Smooth muscle cell (in vitro differentiated cells): ENCODE measurements around the gene OR2L2. TPM values are rescaled to one million over a fixed set of nuclear protein-coding genes. Genes with fewer than 3 reads are reported as not detected.
"Not testable (repeated sequence)": the region's sequence is repeated elsewhere in the genome, so short reads cannot be mapped to it uniquely, and the experiment has no call there.

Experiments used
- DNase-seq: peaks from one replicate; lab custom pipeline; 2025; ENCODE audit not compliant: unreplicated experiment; lab: John Stamatoyannopoulos, UW
- H2AFZ ChIP-seq: fragments of 200-600 bp; sonication (generic); 2 replicates; pipeline ENCODE4 v1.6.0; 2016; ENCODE audit warnings: antibody characterized with exemption, low read depth, mild to moderate bottlenecking
- H3F3A ChIP-seq: fragments of 200-600 bp; sonication (generic); 2 replicates; pipeline ENCODE4 v1.6.0; 2017; ENCODE audit warnings: antibody characterized with exemption, low read depth
- H3K27ac ChIP-seq: fragments of 200-600 bp; sonication (generic); 2 replicates; pipeline ENCODE4 v1.5.1; 2016; ENCODE audit warnings: low read depth, mild to moderate bottlenecking
- H3K27me3 ChIP-seq: fragments of 200-600 bp; sonication (generic); 2 replicates; pipeline ENCODE4 v1.6.1; 2016; ENCODE audit warnings: low read depth, mild to moderate bottlenecking
- H3K36me3 ChIP-seq: fragments of 200-600 bp; sonication (generic); 2 replicates; pipeline ENCODE4 v1.5.1; 2016; ENCODE audit warnings: low read depth
- H3K4me1 ChIP-seq: fragments of 200-600 bp; sonication (generic); 2 replicates; pipeline ENCODE4 v1.5.1; 2016; ENCODE audit warnings: low read depth
- H3K4me2 ChIP-seq: fragments of 200-600 bp; sonication (generic); 2 replicates; pipeline ENCODE4 v1.6.0; 2016; ENCODE audit warnings: mild to moderate bottlenecking
- H3K4me3 ChIP-seq: fragments of 200-600 bp; sonication (generic); 2 replicates; pipeline ENCODE4 v1.5.1; 2016; ENCODE audit warnings: mild to moderate bottlenecking
- H3K79me2 ChIP-seq: fragments of 200-600 bp; sonication (generic); 2 replicates; pipeline ENCODE4 v1.6.0; 2016; ENCODE audit warnings: low read depth, mild to moderate bottlenecking
- H3K9ac ChIP-seq: fragments of 200-600 bp; sonication (generic); 2 replicates; pipeline ENCODE4 v1.6.0; 2016; ENCODE audit warnings: low read depth
- H3K9me3 ChIP-seq: fragments of 200-600 bp; sonication (generic); replicated peaks from 2 replicates; pipeline ENCODE4 v1.5.1; 2016; ENCODE audit warnings: low read depth
- H4K20me1 ChIP-seq: fragments of 200-600 bp; sonication (generic); 2 replicates; pipeline ENCODE4 v1.6.0; 2016; ENCODE audit warnings: low read depth
- CTCF ChIP-seq: fragments of 200-600 bp; sonication (generic); IDR thresholded peaks from 2 replicates; pipeline ENCODE4 v1.5.1; 2017; ENCODE audit warnings: borderline replicate concordance, mild to moderate bottlenecking, antibody characterized with exemption; ENCODE audit not compliant: insufficient read depth, poor library complexity, severe bottlenecking
- WGBS: methylation state at CpG from one replicate; pipeline ENCODE4 v1.1.7; 2016; ENCODE audit warnings: low lambda C conversion rate; 5-methylcytosine and 5-hydroxymethylcytosine counted together
- polyA plus RNA-seq: library from polyadenylated mRNA; unstranded; fragments of >200 nt; fragmentation: Nextera tagmentation; extraction: Ambion mirVana; gene quantifications from 2 replicates; pipeline ENCODE4 v1.2.1, GENCODE V29; 2016
- total RNA-seq: library from RNA; depleted of rRNA; stranded (reverse); fragments of >200 nt; gene quantifications from 2 replicates; pipeline ENCODE4 v1.2.3, GENCODE V29; 2014

Gene OR2L2
- total and polyA plus RNA-seq, 2 experiments from 2014 or later = 0.03 TPM; not detected in 1

GRCh38 chr1:248054671-248055070 is 24.8 kb downstream of the OR2L2 start:
- no peaks in the 10 kb centered on the region for H3K27me3 ChIP-seq
- TF ChIP-seq CTCF = no peak
- H3K4me2 ChIP-seq = no peak overlapping the region
- H3K36me3 ChIP-seq = no peaks in the 10 kb centered on the region
- no peak overlapping the region for H3K4me3 ChIP-seq
- no peaks in the 10 kb centered on the region for H4K20me1 ChIP-seq
- H3F3A ChIP-seq = no peaks in the 10 kb centered on the region
- no peaks in the 10 kb centered on the region for H3K4me1 ChIP-seq
- no peak overlapping the region for H2AFZ ChIP-seq
- no peak for DNase-seq
- peaks cover 22% of the 10 kb centered on the region for H3K9me3 ChIP-seq
- H3K27ac ChIP-seq = no peak overlapping the region
- H3K79me2 ChIP-seq = no peaks in the 10 kb centered on the region
- no peak overlapping the region for H3K9ac ChIP-seq

GRCh38 chr1:248055261-248055660 is 25.4 kb downstream of the OR2L2 start:
- Histone ChIP-seq H3F3A (no peaks in the 10 kb centered on the region), H3K36me3 (no peaks in the 10 kb centered on the region), H3K79me2 (no peaks in the 10 kb centered on the region), H3K4me2 (no peak overlapping the region), H3K27ac (no peak overlapping the region), H3K9ac (no peak overlapping the region), H2AFZ (no peak overlapping the region), H3K27me3 (no peaks in the 10 kb centered on the region), H4K20me1 (no peaks in the 10 kb centered on the region), H3K4me3 (no peak overlapping the region), H3K9me3 (peaks cover 22% of the 10 kb centered on the region), H3K4me1 (no peaks in the 10 kb centered on the region)
- 65% methylated on average over 2 of the region's 2 CpGs for WGBS
- TF ChIP-seq CTCF = no peak
- no peak for DNase-seq

GRCh38 chr1:248065071-248065470 is 35.2 kb downstream of the OR2L2 start:
- no peaks in the 10 kb centered on the region for H4K20me1 ChIP-seq
- no peak overlapping the region for H3K4me2 ChIP-seq
- no peaks in the 10 kb centered on the region for H3K4me1 ChIP-seq
- no peaks in the 10 kb centered on the region for H3K79me2 ChIP-seq
- no peaks in the 10 kb centered on the region for H3K27me3 ChIP-seq
- no peaks in the 10 kb centered on the region for H3K36me3 ChIP-seq
- no peak for DNase-seq
- no peak overlapping the region for H3K4me3 ChIP-seq
- 60% methylated on average over 2 of the region's 2 CpGs for WGBS
- no peak for TF ChIP-seq CTCF
- H3K9me3 ChIP-seq = no peaks in the 10 kb centered on the region
- no peaks in the 10 kb centered on the region for H3F3A ChIP-seq
- H3K9ac ChIP-seq = no peak overlapping the region
- no peak overlapping the region for H3K27ac ChIP-seq
- no peak overlapping the region for H2AFZ ChIP-seq

- Histone ChIP-seq H3K9ac (no peak overlapping the region), H3K4me2 (no peak overlapping the region), H3K27ac (no peak overlapping the region), H3F3A (no peaks in the 10 kb centered on the region), H3K4me3 (no peak overlapping the region), H3K79me2 (no peaks in the 10 kb centered on the region), H3K36me3 (no peaks in the 10 kb centered on the region), H2AFZ (no peak overlapping the region), H3K9me3 (no peaks in the 10 kb centered on the region), H3K4me1 (no peaks in the 10 kb centered on the region), H4K20me1 (no peaks in the 10 kb centered on the region), H3K27me3 (no peaks in the 10 kb centered on the region)
- WGBS = 100% methylated on average over 2 of the region's 3 CpGs
- TF ChIP-seq CTCF = no peak
- DNase-seq = no peak
Observed at GRCh38 chr1:248065604-248066003, 35.7 kb downstream of the OR2L2 start.

GRCh38 chr1:248083864-248084263 is 54.0 kb downstream of the OR2L2 start:
- 84% methylated on average over 15 of the region's 17 CpGs for WGBS
- not testable (repeated sequence) for H3K27ac ChIP-seq, DNase-seq, H3K9ac ChIP-seq, H3K27me3 ChIP-seq, H3K4me3 ChIP-seq, H3K36me3 ChIP-seq, H3F3A ChIP-seq, H3K4me2 ChIP-seq, H2AFZ ChIP-seq, H4K20me1 ChIP-seq, H3K4me1 ChIP-seq, H3K79me2 ChIP-seq
- H3K9me3 ChIP-seq = peaks cover 11% of the 10 kb centered on the region
